Chondrocyte (in vitro differentiated cells): Measurements from ENCODE around the gene CDK16. TPM values are rescaled to one million over a fixed set of nuclear protein-coding genes. Genes with fewer than 3 reads are reported as not detected.
A peak's percentile ranks its signal among the peaks of the same experiment; 100 is the strongest.

ENCODE experiments used
- DNase-seq: peaks from one replicate; pipeline ENCODE4 v3.0.0; 2021; ENCODE audit warnings: mixed read lengths, low spot score
- H3K27ac Mint-ChIP-seq: one replicate; pipeline ENCODE4 v1.8.0; 2021; ENCODE audit warnings: mild to moderate bottlenecking, moderate library complexity, mixed read lengths; ENCODE audit not compliant: unreplicated experiment
- H3K27me3 Mint-ChIP-seq: 2 replicates; pipeline ENCODE4 v1.8.0; 2021; ENCODE audit warnings: low read depth, mixed read lengths
- H3K36me3 Mint-ChIP-seq: 2 replicates; pipeline ENCODE4 v1.8.0; 2021; ENCODE audit warnings: low read depth, mixed read lengths
- H3K4me1 Mint-ChIP-seq: 2 replicates; pipeline ENCODE4 v1.8.0; 2021; ENCODE audit warnings: low read depth, mild to moderate bottlenecking, mixed read lengths
- H3K4me3 Mint-ChIP-seq: one replicate; pipeline ENCODE4 v1.8.0; 2021; ENCODE audit warnings: mild to moderate bottlenecking, moderate library complexity, mixed read lengths; ENCODE audit not compliant: unreplicated experiment
- H3K9me3 Mint-ChIP-seq: 2 replicates; pipeline ENCODE4 v1.8.0; 2021; ENCODE audit warnings: low read depth, mixed read lengths
- total RNA-seq: library from RNA; stranded (reverse); gene quantifications from 3 replicates; pipeline ENCODE4 v1.2.1, GENCODE V29; 2021
- TF ChIP-seq, protein P1 (sequence below): fragments of 200-600 bp; sonication (generic); IDR thresholded peaks from 2 replicates; pipeline ENCODE4 v1.5.0; 2021; ENCODE audit warnings: antibody characterized with exemption, mild to moderate bottlenecking, moderate library complexity

CDK16 gene
- total RNA-seq, 1 donor from 2014 or later, result 172 TPM

DNA sequence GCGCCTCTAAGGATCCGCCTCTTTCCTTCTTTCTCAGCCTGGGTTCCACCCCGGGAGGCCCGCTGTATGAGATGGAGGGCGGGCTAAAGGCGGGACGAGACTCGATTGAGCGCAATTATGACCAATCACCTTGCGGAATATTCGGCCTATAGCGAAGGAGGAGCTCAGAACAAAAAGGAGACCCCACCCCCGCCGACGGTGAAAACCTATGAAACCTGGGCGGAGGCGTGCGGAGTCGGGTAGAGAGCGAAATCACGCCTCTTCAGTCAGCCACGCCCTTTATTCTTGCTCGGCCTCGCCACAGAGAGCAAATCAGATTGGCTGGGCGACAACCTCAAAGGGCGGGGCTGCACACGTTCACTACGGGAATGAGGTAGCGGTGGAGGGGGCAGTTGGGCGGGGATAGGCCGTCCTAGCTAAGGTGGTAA lies 615 bp upstream of the CDK16 start:
- Mint-ChIP-seq H3K9me3 (no peaks in the 10 kb centered on the region), H3K27me3 (no peaks in the 10 kb centered on the region), H3K36me3 (peaks cover 28% of the 10 kb centered on the region), H3K4me3 (peak overlapping the region; percentile 81), H3K27ac (peak overlapping the region; percentile 100), H3K4me1 (peaks cover 62% of the 10 kb centered on the region)
- peak; percentile 99 for DNase-seq
- TF ChIP-seq, protein P1, sequence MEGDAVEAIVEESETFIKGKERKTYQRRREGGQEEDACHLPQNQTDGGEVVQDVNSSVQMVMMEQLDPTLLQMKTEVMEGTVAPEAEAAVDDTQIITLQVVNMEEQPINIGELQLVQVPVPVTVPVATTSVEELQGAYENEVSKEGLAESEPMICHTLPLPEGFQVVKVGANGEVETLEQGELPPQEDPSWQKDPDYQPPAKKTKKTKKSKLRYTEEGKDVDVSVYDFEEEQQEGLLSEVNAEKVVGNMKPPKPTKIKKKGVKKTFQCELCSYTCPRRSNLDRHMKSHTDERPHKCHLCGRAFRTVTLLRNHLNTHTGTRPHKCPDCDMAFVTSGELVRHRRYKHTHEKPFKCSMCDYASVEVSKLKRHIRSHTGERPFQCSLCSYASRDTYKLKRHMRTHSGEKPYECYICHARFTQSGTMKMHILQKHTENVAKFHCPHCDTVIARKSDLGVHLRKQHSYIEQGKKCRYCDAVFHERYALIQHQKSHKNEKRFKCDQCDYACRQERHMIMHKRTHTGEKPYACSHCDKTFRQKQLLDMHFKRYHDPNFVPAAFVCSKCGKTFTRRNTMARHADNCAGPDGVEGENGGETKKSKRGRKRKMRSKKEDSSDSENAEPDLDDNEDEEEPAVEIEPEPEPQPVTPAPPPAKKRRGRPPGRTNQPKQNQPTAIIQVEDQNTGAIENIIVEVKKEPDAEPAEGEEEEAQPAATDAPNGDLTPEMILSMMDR, result no peak

DNA sequence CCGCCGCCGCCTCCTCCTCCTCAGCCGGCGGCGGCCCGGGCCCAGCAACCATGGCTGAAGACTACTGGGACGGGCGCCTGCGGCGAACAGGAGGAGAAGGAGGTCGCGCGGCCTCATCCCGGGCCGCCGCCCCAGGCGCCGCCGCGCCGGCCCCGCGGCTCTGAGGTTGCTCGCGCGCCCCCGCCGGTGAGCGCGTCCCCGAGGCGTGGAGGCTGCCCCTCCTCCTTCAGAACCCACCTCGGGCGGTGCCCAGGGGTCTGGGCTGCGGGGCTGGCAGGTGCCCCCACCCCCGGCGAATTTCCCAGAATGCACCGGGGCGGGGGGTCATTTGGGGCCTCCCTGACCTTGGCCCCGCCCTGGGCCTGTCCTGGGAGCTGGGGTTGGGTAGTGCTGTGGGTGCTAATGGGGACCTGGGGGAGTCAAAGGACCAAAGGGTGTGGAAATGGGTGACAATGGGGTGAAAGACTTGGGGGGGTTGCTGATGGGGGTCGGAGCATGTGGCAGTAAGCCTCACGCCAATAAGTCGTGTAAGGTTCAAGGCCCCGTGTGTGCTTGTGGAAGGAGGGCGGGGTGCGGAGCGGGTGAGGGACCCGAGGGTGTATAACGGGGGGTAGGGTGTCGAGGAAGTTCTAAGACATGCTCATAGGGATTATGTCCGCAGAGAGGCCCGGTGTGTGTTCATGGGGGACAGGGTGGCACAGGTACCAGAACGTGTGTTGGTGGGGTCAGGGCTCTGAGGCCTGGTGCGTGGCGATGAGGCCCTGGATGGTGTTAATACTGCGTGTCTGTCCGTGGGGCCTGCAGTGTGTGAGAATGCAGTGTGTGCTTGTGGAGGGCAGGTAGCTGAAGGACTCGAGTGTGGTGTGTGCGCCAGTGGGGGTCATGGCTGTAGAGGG lies 687 bp downstream of the CDK16 start:
- peaks cover 22% of the 10 kb centered on the region for H3K36me3 Mint-ChIP-seq
- peak; percentile 81 for DNase-seq
- peak overlapping the region; percentile 86 for H3K27ac Mint-ChIP-seq
- TF ChIP-seq, protein P1, result no peak
- no peaks in the 10 kb centered on the region for H3K27me3 Mint-ChIP-seq
- H3K9me3 Mint-ChIP-seq, result no peaks in the 10 kb centered on the region
- peak overlapping the region; percentile 81 for H3K4me3 Mint-ChIP-seq
- H3K4me1 Mint-ChIP-seq, result peaks cover 59% of the 10 kb centered on the region

DNA sequence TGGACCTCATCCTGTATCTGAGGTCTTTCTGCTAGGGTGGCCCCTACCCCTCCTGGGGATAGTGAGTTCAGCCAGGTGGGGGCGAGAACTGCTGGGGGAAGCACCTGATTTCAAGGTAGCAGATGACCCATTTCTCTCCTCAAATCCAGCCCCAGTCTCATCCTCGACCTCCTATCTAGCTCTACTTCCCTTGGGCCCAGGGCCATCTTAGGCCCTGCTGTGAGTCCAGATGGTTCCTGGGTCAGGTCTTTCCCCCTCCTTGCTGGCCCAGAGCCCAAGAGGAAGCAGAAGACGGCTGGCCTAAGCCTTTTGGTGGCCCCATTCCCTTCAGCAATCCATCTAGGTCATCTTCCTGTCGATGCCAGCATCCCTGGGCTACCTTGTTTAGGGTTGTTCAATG lies 3.3 kb downstream of the CDK16 start:
- Mint-ChIP-seq H3K4me1 (peaks cover 36% of the 10 kb centered on the region), H3K9me3 (no peaks in the 10 kb centered on the region), H3K4me3 (no peak overlapping the region), H3K36me3 (peaks cover 24% of the 10 kb centered on the region), H3K27me3 (no peaks in the 10 kb centered on the region), H3K27ac (no peak overlapping the region)
- TF ChIP-seq, protein P1, result no peak
- DNase-seq, result peak; percentile 33

DNA sequence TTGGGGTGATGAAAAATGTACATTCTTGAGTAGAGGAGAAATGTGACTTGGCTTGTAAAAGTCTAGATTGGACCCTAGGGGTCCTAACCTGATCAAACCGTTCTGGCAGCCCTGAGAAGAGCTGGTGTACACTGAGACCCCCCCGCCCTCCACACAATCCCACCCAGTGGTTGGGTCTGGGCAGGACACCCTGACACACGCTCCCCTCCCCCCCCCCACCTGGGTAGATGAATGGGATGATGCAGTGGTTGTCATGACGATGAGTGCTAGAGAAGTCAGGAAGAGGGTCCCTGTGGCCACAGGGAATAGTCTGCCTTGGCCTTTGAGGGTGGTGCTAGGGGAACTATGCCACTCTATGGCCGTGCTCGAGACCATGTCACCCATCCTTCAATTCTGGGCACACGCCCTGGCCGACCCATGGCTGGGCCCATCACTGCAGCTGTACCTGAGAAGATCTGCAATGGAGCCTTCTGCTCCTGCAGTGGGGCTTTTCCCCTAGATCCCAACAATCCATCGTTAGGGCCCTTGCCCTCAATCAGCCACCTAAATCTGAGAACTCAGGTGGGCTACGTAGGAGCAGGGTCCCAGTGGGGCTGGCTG lies 4.4 kb downstream of the CDK16 start:
- Mint-ChIP-seq H3K4me1 (peaks cover 27% of the 10 kb centered on the region), H3K27ac (no peak overlapping the region), H3K36me3 (peaks cover 27% of the 10 kb centered on the region), H3K4me3 (no peak overlapping the region), H3K9me3 (no peaks in the 10 kb centered on the region), H3K27me3 (no peaks in the 10 kb centered on the region)
- DNase-seq, result peak; percentile 53
- TF ChIP-seq, protein P1, result no peak

DNA sequence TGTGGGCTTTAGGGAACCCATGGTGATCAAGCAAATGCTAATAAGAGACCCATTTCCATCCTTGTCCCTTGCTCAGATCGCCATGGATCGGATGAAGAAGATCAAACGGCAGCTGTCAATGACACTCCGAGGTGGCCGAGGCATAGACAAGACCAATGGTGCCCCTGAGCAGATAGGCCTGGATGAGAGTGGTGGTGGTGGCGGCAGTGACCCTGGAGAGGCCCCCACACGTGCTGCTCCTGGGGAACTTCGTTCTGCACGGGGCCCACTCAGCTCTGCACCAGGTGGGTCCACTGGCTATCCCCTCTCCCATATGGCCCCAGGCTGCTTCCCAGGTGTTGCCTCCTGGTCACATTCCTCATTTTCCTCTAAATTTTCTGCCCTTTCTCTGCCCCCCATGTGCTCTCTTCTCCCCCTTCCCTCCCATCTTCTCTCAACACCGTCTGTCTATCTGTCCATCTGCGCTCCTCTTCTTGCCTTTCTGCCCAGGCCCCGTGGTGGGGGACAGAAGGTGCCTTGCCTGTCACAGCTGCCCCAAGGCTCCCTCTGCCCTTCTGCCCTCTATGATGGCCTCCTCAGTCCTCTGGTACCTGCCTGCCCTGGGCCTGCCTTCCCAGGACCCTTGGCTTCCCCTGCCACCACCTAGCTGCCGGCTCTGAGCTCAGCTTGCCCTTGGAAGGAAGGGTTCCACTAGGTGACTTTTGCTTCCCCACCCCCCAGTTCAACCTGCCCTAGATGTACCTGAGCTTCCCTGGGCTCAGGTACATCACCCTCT lies 5.2 kb downstream of the CDK16 start:
- Mint-ChIP-seq H3K36me3 (peaks cover 32% of the 10 kb centered on the region), H3K27ac (no peak overlapping the region)

More for the DNA sequence above, 5.2 kb downstream of the CDK16 start:
- DNase-seq, result peak; percentile 66
- TF ChIP-seq, protein P1, result no peak
- H3K4me1 Mint-ChIP-seq, result peaks cover 27% of the 10 kb centered on the region
- no peak overlapping the region for H3K4me3 Mint-ChIP-seq
- no peaks in the 10 kb centered on the region for H3K9me3 Mint-ChIP-seq
- H3K27me3 Mint-ChIP-seq, result no peaks in the 10 kb centered on the region
